SK-N-MC (cell line): ENCODE results near the gene TBP.

Experiments
- EZH2 ChIP-seq: fragments of 200-600 bp; sonication (generic); IDR thresholded peaks from one replicate; pipeline ENCODE4 v1.6.1; 2017; ENCODE audit warnings: antibody characterized with exemption
- POLR2AphosphoS5 ChIP-seq: IDR thresholded peaks from 2 replicates; pipeline ENCODE4 v1.6.1; 2012; ENCODE audit warnings: mild to moderate bottlenecking, low read depth, low read length, borderline replicate concordance

DNA sequence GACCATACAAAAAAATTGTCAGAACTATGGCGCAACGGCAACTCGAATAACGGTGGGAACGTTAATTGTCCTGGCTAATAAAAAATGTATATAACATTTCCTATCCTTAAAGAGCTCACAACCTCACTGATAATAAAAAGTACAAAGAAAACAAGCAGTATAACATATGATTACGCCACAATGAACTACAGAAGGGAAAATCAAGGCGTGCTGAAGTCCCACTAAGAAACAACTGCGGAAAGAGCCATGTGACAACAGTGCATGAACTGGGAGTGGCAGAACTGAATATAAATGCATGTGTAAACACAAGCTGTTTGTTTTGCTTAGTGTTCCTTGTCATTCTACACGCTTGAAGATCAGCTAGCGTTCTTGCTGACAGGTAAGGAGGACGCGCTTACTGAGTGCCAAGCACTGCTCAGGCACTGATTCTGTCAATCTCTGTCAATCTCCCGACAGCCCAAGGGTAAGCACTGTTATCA lies 596 bp upstream of the TBP start:
- TF ChIP-seq EZH2 (no peak), POLR2AphosphoS5 (no peak)
